HEK293 (cell line): Measurements from ENCODE around the gene SYNDIG1L.

Experiments
- CTCF ChIA-PET: fragments of 350-600 bp; formaldehyde crosslinking; extraction: SDS; loops from one replicate; lab custom pipeline; 2021; ENCODE audit warnings: antibody characterized with exemption; lab: Yijun Ruan, JAX
- POLR2A ChIA-PET: fragments of 300-600 bp; formaldehyde crosslinking; extraction: SDS; loops from one replicate; lab custom pipeline; 2020; ENCODE audit warnings: antibody characterized with exemption, inconsistent platforms; lab: Yijun Ruan, JAX
- H3K27ac ChIP-seq: fragments of 200-500 bp; sonication (Bioruptor generic); 2 replicates; pipeline ENCODE4 v1.5.1; 2014; ENCODE audit warnings: low read depth, low read length, control low read depth, inconsistent platforms; ENCODE audit errors: extremely low read depth
- H3K36me3 ChIP-seq, 2 experiments: fragments of 200-500 bp in 1 of 2; sonication (Bioruptor generic) in 1 of 2; 1 replicate in 1 of 2; 2 replicates in 1 of 2; pipeline ENCODE4 v1.5.1; 2014 to 2017; ENCODE audit warnings: inconsistent platforms in 2 of 2, low read length in 2 of 2; ENCODE audit not compliant: control insufficient read depth in 2 of 2, insufficient read depth in 1 of 2
- H3K4me1 ChIP-seq: fragments of 200-500 bp; sonication (Bioruptor generic); 2 replicates; pipeline ENCODE4 v1.5.1; 2014; ENCODE audit warnings: mild to moderate bottlenecking, low read length, inconsistent platforms; ENCODE audit not compliant: control insufficient read depth, insufficient read depth
- H3K4me3 ChIP-seq: 2 replicates; pipeline ENCODE4 v1.5.1; 2011; ENCODE audit warnings: low read depth, mild to moderate bottlenecking, control low read depth, low read length, moderate library complexity
- H3K9me3 ChIP-seq: fragments of 200-500 bp; sonication (Bioruptor generic); 2 replicates; pipeline ENCODE4 v1.5.1; 2014; ENCODE audit warnings: low read depth, low read length, inconsistent platforms; ENCODE audit not compliant: control insufficient read depth, insufficient read depth
- HOXC10 ChIP-seq: sonication (generic); formaldehyde crosslinking; IDR thresholded peaks from 2 replicates; pipeline ENCODE4 v1.8.1; 2023; ENCODE audit warnings: mild to moderate bottlenecking, missing genetic modification reagents

The SYNDIG1L gene

GRCh38 chr14:74356892-74357575 lies 69.0 kb downstream of the SYNDIG1L start:
- POLR2A ChIA-PET: no interaction called here
- H3K4me1 ChIP-seq: no peaks in the 10 kb centered on the region
- H3K36me3 ChIP-seq: no peaks in the 10 kb centered on the region
- no peak overlapping the region for H3K27ac ChIP-seq
- H3K9me3 ChIP-seq: no peaks in the 10 kb centered on the region
- no peak overlapping the region for H3K4me3 ChIP-seq
- no peak for TF ChIP-seq HOXC10 (CRISPR knock-in tag)
- CTCF ChIA-PET: interaction anchor here (0.6 kb wide), 1 partner anchor 256 kb away, joined by 5 read pairs; no protein-coding TSS in a partner anchor
